ENCODE results near the gene BIN1.

- TF ChIP-seq CTCF (IDR thresholded peaks at IDR 0.05) (no peak), POLR2A (IDR thresholded peaks at IDR 0.05) (no peak), EP300 (IDR thresholded peaks at IDR 0.05) (peak in 1 of 2 donors; percentile 66)
Measured at GRCh38 chr2:127066942-127067341, 40.0 kb downstream of the BIN1 start.
